HG03432 (cell line): ENCODE measurements around the gene EYS.

Source experiments
- ATAC-seq: cut with Tn5 transposase; IDR thresholded peaks from one replicate; pipeline ENCODE4 v1.9.1; 2021; ENCODE audit warnings: mild to moderate bottlenecking, moderate library complexity; ENCODE audit not compliant: unreplicated experiment

The EYS gene

GRCh38 chr6:65253041-65253440 is 454.0 kb downstream of the EYS start:
- no peak for ATAC-seq

- ATAC-seq = no peak
Measured at GRCh38 chr6:65248101-65248610, 458.9 kb downstream of the EYS start.

GRCh38 chr6:65231616-65232015 is 475.4 kb downstream of the EYS start:
- no peak for ATAC-seq

GRCh38 chr6:65229825-65230224 is 477.2 kb downstream of the EYS start:
- no peak for ATAC-seq

- ATAC-seq = no peak
Measured at GRCh38 chr6:65221153-65221552, 485.9 kb downstream of the EYS start.

GRCh38 chr6:65202738-65203137 is 504.3 kb downstream of the EYS start:
- no peak for ATAC-seq

GRCh38 chr6:65199683-65200082 is 507.3 kb downstream of the EYS start:
- ATAC-seq = no peak

- ATAC-seq = no peak
Measured at GRCh38 chr6:65199121-65199520, 507.9 kb downstream of the EYS start.

- no peak for ATAC-seq
Measured at GRCh38 chr6:65191471-65191870, 515.6 kb downstream of the EYS start.

GRCh38 chr6:65189236-65189881 is 517.7 kb downstream of the EYS start:
- ATAC-seq = no peak

- ATAC-seq = no peak
Measured at GRCh38 chr6:65186826-65187225, 520.2 kb downstream of the EYS start.

- ATAC-seq = no peak
Measured at GRCh38 chr6:65182681-65183080, 524.3 kb downstream of the EYS start.

- no peak for ATAC-seq
Measured at GRCh38 chr6:65170273-65170672, 536.8 kb downstream of the EYS start.

- ATAC-seq = no peak
Measured at GRCh38 chr6:65161661-65162060, 545.4 kb downstream of the EYS start.

- ATAC-seq = no peak
Measured at GRCh38 chr6:65157025-65157424, 550.0 kb downstream of the EYS start.

GRCh38 chr6:65155083-65155482 is 551.9 kb downstream of the EYS start:
- no peak for ATAC-seq

GRCh38 chr6:65149841-65150240 is 557.2 kb downstream of the EYS start:
- ATAC-seq = no peak

GRCh38 chr6:65148839-65149238 is 558.2 kb downstream of the EYS start:
- no peak for ATAC-seq

- ATAC-seq = no peak
Measured at GRCh38 chr6:65135567-65135966, 571.5 kb downstream of the EYS start.

GRCh38 chr6:65126667-65127066 is 580.4 kb downstream of the EYS start:
- ATAC-seq = no peak

- ATAC-seq = no peak
Measured at GRCh38 chr6:65123521-65123920, 583.5 kb downstream of the EYS start.

- peak; percentile 48 for ATAC-seq
Measured at GRCh38 chr6:65117817-65118409, 589.1 kb downstream of the EYS start.

- no peak for ATAC-seq
Measured at GRCh38 chr6:65116326-65116725, 590.7 kb downstream of the EYS start.
